Measurements from ENCODE around the gene EIF3F.

Gene EIF3F

GRCh38 chr11:8040261-8040920 lies 53.3 kb downstream of the EIF3F start:
- DNase-seq: no peak

GRCh38 chr11:8040921-8041285 lies 53.8 kb downstream of the EIF3F start:
- DNase-seq: no peak

GRCh38 chr11:8041576-8041975 lies 54.4 kb downstream of the EIF3F start:
- DNase-seq: no peak

GRCh38 chr11:8043756-8044155 lies 56.6 kb downstream of the EIF3F start:
- DNase-seq: no peak

- no peak for DNase-seq
Measured at GRCh38 chr11:8045839-8046238, 58.7 kb downstream of the EIF3F start.

GRCh38 chr11:8047382-8047781 lies 60.2 kb downstream of the EIF3F start:
- no peak for DNase-seq

- no peak for DNase-seq
Measured at GRCh38 chr11:8049084-8049483, 61.9 kb downstream of the EIF3F start.
